ENCODE results near the gene ARPIN. TPM values are rescaled to one million over a fixed set of nuclear protein-coding genes. Genes with fewer than 3 reads are reported as not detected.

ARPIN gene
- total RNA-seq, 1 experiment from 2014 or later: 3.5 TPM

DNA sequence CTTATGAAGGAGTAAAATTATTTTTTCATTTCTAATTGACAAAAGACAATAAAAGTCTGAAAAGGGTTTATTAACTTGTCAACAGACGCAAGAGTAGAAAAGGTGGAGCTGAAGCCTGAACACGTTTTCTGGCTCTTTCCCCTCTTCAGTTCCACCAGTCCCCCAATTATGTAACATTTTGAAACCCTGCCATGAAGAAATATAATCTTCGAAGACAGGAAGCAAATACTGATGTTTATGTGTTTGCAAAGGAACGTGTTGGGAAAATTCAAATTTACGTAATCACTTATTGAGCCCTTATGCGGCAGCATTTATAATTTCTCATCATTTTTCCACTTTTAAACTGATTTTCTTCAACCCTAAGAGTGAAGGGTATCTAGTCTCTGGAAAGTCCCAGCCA lies 19.7 kb downstream of the ARPIN start:
- Mint-ChIP-seq H3K27me3 (ENCODE audit: low read depth) (no peaks in the 10 kb centered on the region), H3K4me3 (peak overlapping the region; percentile 99), H3K4me1 (peaks cover 14% of the 10 kb centered on the region), H3K9me3 (no peaks in the 10 kb centered on the region), H3K27ac (peak overlapping the region; percentile 99; the same call in 1 of the 2 replicates), H3K36me3 (peaks cover 11% of the 10 kb centered on the region)
- ChIA-PET POLR2A (no interaction called here), CTCF (interaction anchor here (1.8 kb wide), 1 partner anchor 18 kb away, joined by 14 read pairs; no protein-coding TSS in a partner anchor)
- no peak for DNase-seq (ENCODE audit: low spot score)
- ATAC-seq: no peak
- TF ChIP-seq, protein P1, sequence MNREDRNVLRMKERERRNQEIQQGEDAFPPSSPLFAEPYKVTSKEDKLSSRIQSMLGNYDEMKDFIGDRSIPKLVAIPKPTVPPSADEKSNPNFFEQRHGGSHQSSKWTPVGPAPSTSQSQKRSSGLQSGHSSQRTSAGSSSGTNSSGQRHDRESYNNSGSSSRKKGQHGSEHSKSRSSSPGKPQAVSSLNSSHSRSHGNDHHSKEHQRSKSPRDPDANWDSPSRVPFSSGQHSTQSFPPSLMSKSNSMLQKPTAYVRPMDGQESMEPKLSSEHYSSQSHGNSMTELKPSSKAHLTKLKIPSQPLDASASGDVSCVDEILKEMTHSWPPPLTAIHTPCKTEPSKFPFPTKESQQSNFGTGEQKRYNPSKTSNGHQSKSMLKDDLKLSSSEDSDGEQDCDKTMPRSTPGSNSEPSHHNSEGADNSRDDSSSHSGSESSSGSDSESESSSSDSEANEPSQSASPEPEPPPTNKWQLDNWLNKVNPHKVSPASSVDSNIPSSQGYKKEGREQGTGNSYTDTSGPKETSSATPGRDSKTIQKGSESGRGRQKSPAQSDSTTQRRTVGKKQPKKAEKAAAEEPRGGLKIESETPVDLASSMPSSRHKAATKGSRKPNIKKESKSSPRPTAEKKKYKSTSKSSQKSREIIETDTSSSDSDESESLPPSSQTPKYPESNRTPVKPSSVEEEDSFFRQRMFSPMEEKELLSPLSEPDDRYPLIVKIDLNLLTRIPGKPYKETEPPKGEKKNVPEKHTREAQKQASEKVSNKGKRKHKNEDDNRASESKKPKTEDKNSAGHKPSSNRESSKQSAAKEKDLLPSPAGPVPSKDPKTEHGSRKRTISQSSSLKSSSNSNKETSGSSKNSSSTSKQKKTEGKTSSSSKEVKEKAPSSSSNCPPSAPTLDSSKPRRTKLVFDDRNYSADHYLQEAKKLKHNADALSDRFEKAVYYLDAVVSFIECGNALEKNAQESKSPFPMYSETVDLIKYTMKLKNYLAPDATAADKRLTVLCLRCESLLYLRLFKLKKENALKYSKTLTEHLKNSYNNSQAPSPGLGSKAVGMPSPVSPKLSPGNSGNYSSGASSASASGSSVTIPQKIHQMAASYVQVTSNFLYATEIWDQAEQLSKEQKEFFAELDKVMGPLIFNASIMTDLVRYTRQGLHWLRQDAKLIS (CRISPR knock-in tag; IDR thresholded peaks at IDR 0.05; ENCODE audit: borderline replicate concordance): no peak
- TF ChIP-seq SP1 (CRISPR knock-in tag; conservative IDR thresholded peaks at IDR 0.05): no peak
- TF ChIP-seq SMAD3 (CRISPR knock-in tag; IDR thresholded peaks at IDR 0.05; ENCODE audit: borderline replicate concordance): no peak
- TF ChIP-seq, protein P2, sequence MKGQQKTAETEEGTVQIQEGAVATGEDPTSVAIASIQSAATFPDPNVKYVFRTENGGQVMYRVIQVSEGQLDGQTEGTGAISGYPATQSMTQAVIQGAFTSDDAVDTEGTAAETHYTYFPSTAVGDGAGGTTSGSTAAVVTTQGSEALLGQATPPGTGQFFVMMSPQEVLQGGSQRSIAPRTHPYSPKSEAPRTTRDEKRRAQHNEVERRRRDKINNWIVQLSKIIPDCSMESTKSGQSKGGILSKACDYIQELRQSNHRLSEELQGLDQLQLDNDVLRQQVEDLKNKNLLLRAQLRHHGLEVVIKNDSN (CRISPR knock-in tag; IDR thresholded peaks at IDR 0.05): no peak
- no peak for TF ChIP-seq ZNF232 (CRISPR knock-in tag; IDR thresholded peaks at IDR 0.05)
- TF ChIP-seq, protein P3, sequence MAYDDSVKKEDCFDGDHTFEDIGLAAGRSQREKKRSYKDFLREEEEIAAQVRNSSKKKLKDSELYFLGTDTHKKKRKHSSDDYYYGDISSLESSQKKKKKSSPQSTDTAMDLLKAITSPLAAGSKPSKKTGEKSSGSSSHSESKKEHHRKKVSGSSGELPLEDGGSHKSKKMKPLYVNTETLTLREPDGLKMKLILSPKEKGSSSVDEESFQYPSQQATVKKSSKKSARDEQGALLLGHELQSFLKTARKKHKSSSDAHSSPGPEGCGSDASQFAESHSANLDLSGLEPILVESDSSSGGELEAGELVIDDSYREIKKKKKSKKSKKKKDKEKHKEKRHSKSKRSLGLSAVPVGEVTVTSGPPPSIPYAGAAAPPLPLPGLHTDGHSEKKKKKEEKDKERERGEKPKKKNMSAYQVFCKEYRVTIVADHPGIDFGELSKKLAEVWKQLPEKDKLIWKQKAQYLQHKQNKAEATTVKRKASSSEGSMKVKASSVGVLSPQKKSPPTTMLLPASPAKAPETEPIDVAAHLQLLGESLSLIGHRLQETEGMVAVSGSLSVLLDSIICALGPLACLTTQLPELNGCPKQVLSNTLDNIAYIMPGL (CRISPR knock-in tag; IDR thresholded peaks at IDR 0.05): no peak
- TF ChIP-seq, protein P4, sequence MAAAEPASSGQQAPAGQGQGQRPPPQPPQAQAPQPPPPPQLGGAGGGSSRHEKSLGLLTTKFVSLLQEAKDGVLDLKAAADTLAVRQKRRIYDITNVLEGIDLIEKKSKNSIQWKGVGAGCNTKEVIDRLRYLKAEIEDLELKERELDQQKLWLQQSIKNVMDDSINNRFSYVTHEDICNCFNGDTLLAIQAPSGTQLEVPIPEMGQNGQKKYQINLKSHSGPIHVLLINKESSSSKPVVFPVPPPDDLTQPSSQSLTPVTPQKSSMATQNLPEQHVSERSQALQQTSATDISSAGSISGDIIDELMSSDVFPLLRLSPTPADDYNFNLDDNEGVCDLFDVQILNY (CRISPR knock-in tag; IDR thresholded peaks at IDR 0.05): no peak
- no peak for TF ChIP-seq TEAD1 (CRISPR knock-in tag; IDR thresholded peaks at IDR 0.05)
- TF ChIP-seq ZBTB21 (CRISPR knock-in tag; IDR thresholded peaks at IDR 0.05; ENCODE audit: borderline replicate concordance): no peak
- no peak for TF ChIP-seq RORB (CRISPR knock-in tag; IDR thresholded peaks at IDR 0.05)
- TF ChIP-seq CREM (CRISPR knock-in tag; IDR thresholded peaks at IDR 0.05): no peak
- TF ChIP-seq JAZF1 (CRISPR knock-in tag; IDR thresholded peaks at IDR 0.05): no peak
- TF ChIP-seq, protein P5, sequence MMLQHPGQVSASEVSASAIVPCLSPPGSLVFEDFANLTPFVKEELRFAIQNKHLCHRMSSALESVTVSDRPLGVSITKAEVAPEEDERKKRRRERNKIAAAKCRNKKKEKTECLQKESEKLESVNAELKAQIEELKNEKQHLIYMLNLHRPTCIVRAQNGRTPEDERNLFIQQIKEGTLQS (CRISPR knock-in tag; conservative IDR thresholded peaks at IDR 0.05): no peak
- TF ChIP-seq, protein P6, sequence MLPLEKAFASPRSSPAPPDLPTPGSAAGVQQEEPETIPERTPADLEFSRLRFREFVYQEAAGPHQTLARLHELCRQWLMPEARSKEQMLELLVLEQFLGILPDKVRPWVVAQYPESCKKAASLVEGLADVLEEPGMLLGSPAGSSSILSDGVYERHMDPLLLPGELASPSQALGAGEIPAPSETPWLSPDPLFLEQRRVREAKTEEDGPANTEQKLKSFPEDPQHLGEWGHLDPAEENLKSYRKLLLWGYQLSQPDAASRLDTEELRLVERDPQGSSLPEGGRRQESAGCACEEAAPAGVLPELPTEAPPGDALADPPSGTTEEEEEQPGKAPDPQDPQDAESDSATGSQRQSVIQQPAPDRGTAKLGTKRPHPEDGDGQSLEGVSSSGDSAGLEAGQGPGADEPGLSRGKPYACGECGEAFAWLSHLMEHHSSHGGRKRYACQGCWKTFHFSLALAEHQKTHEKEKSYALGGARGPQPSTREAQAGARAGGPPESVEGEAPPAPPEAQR (CRISPR knock-in tag; IDR thresholded peaks at IDR 0.05): no peak
- TF ChIP-seq, protein P7, sequence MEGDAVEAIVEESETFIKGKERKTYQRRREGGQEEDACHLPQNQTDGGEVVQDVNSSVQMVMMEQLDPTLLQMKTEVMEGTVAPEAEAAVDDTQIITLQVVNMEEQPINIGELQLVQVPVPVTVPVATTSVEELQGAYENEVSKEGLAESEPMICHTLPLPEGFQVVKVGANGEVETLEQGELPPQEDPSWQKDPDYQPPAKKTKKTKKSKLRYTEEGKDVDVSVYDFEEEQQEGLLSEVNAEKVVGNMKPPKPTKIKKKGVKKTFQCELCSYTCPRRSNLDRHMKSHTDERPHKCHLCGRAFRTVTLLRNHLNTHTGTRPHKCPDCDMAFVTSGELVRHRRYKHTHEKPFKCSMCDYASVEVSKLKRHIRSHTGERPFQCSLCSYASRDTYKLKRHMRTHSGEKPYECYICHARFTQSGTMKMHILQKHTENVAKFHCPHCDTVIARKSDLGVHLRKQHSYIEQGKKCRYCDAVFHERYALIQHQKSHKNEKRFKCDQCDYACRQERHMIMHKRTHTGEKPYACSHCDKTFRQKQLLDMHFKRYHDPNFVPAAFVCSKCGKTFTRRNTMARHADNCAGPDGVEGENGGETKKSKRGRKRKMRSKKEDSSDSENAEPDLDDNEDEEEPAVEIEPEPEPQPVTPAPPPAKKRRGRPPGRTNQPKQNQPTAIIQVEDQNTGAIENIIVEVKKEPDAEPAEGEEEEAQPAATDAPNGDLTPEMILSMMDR (IDR thresholded peaks at IDR 0.05): no peak
- TF ChIP-seq ZNF317 (CRISPR knock-in tag; IDR thresholded peaks at IDR 0.05; ENCODE audit: borderline replicate concordance, low read depth): no peak
- no peak for TF ChIP-seq ZNF121 (CRISPR knock-in tag; IDR thresholded peaks at IDR 0.05)
